Measurements from ENCODE around the gene FBXW2.

The FBXW2 gene

DNA sequence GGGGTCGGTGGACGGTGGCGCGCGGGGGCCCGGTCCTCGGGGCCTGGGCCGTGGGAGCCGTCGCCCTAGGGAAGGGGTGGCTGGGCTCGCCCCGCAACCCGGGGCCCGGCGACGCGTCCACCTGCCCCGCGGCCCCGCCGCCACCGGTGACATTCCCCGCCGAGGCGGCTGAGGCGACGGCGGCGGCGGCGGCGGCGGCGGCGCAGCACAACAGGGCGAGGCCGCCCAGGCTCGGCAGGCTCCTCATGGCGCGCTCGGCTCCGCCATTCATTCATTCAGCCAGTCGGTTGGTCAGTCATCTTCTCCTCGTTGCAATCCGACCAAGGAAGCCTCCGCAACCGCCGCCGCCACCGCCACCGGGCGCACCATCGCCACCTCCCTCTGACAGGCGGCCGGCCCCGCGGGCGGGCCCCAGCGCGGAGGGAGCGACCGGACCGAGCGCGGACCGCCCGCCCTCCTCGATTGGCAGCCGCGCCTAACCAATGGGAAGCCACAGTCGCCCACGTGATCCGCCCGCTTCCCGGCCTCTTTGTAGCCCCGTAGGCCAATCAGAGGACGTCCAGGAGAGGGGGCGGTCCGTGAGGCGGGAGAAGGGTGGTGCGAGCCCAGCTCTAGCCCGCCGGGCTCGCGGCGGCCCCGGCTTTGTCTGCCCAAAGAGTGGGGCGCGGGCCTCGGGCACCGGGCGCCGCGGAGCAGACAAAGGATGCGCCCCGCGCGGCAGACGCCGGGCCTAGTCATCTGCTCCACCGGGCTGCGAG, 78.9 kb downstream of the FBXW2 start, which contains the start of gene MEGF9:
TSS of gene MEGF9 (minus strand) at position 383 of the 758 bp plus-strand sequence. CDS start at position 271, 112 bp downstream.
- peak; percentile 94 for DNase-seq (ENCODE audit: low read depth)

DNA sequence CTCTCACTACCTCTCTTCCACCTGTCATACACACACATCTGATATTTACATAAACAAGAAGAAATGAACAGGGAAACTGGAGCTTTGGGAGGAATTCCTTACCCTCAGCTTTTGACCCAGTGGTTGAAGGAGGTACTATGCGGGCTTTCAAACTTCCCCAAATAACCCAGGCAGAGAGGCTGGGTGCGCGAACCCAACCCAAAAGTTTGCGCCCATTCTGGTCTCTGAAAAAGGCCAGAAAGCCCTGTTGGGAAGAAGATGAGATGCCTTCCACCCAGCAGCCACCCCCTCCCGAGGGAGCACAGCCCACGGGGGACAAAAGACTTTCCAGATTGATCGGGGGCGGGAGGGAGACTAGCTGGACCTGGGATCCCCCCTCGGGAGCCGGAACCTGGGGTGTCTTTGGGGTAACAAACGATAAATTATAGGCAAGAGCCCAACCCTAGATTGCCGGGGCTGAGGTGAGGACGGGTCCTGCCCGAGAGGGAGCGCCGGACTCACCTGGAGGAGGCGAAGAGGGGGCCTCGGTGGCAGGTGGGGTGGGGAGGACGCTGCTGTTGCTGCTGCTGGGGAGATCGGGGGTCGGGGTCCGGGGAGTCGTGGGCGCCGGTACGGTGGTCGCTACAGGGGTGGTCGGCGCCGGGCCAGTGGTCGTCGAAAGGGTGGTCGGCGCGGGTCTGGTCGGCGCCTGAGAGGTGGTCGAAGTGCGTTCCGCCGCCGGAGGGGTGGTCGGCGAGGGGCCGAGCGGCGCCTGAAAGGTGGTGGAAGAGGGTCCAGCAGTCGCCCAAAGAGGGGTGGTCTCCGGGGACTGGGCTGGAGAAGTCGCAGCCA, 79.7 kb downstream of the FBXW2 start:
- DNase-seq (ENCODE audit: low read depth), result no peak

DNA sequence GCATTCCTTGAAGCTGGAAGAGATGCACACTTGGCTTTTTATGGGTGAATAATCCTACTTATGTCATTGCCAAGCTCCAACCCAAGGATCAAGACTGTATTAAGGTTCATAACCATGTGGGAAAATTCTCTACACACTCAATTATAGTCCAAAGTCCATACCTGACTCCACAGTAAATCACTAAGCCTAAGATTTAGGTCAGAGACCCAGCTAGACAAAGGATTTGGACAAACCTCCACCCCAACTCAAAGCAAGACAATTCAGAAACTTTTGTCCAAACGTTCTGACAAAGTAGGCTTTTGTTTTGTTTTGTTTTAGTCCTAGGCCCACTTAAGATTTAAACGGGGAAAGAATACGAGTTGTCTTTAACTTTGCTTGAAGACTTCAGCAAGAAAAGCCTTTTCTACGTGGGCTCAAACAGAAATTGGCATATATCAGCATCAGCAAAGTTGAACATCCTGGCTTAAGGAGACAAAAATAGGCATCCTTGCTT, 80.6 kb downstream of the FBXW2 start:
- no peak for DNase-seq (ENCODE audit: low read depth)

DNA sequence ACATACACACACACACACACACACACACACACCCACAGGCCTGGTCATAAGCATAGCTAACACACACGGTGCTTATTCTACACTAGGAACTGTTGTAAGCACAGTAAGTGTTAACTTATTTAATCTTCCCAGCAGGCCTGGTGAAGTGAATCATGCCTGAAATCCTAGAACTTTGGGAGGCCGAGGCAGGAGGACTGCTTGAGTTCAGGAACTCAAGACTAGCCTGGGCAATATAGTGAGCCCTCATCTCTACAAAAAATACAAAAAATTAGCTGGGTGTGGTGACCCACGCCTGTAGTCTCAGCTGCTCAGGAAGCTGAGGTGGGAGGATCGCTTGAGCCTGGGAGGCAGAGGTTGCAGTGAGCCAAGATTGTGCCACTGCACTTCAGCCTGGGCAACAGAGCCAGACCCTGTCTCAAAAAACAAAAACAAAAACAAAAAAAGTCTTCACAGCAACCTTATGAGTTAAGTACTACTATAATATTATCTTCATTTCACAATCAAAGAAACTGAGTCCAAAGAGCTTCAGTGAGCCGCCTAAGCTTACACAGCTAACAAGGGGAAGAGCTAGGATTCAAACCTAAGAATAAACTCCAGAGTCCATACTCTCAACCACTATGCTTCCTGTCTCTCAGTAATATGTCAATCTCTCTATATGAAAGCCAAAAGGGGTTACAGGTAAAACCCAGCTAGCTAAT, 81.2 kb downstream of the FBXW2 start:
- DNase-seq (ENCODE audit: low read depth), result no peak

DNA sequence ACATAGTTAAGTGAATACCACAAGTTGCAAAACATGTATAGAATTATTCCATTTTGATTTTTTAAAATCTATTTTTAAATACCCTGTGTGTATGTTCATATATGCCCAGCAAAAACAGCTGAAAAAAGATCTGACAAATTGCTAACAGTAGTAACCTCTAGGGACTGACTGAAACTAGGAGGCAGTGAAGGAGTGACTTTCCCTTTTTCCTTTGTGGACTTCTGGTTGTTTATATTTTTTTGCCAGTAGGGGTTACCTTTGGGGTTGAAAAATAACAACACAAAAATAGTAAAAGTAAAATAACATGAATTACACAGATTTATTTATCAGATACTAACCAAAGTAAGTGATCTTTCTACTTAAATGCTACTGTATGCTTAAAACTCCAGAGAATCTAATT, 81.9 kb downstream of the FBXW2 start:
- DNase-seq (ENCODE audit: low read depth), result no peak

DNA sequence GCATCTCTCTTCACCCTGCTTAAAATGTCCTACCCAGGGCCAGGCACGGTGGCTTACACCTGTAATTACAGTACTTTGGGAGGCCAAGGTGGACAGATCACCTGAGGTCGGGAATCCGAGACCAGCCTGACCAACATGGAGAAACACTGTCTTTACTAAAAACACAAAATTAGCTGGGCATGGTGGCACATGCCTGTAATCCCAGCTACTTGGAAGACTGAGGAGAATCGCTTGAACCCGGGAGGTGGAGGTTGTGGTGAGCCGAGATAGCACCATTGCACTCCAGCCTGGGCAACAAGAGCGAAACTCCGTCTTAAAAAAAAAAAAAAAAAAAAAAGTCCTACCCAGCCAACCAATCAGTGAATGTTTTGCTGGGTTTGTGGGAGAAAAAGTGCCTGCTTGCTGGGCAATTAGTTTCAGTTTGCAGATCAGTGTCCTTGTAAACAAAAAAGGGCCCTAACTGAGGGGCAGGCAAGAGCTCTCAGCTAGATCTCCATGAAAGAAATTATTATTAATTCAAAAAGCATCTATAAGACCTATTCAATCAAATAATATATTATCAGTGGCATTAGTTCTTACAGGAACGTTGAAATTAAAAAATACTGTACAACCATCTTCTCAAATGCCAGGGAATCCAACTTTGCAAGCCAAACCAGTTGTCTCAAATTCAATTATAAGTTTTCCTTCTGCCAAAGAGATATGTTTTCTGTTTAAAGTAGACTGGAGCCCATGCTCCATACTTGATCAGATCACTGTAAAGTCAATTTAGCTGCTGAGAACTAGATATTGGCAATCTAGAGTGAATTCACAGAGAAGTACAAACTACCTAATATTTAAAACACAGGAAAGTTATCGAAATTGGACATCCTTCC, 82.9 kb downstream of the FBXW2 start:
- DNase-seq (ENCODE audit: low read depth), result no peak

DNA sequence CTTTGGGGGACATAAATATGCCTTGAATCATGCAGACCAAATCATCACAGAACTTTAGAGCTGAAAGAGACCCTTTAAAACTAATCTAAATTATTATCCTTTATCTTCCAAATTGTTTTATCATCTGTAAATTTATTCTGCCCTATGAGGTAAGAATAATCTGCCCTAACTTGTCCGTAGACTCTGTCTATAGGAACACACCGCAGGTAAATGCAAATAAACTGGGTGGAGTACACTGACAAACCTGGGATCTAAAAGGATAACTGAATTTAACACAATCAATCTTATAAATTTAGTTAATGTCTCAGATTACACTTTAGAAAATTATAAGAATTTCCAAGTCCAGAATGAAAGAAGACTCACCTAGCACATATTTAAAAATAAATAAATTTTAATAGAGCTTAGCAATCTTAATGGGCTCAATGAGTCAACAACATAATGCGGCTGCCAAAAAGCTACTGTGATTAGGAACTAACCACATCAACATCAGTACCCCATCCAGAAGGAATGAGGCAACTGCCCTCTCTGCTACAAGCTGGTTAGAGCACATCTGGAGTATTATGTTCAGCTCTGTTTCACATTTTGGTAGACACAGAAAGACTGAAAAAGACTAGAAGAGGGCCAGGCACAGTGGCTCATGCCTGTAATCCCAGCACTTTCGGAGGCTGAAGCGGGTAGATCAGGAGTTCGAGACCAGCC, 84.5 kb downstream of the FBXW2 start:
- DNase-seq (ENCODE audit: low read depth), result no peak

DNA sequence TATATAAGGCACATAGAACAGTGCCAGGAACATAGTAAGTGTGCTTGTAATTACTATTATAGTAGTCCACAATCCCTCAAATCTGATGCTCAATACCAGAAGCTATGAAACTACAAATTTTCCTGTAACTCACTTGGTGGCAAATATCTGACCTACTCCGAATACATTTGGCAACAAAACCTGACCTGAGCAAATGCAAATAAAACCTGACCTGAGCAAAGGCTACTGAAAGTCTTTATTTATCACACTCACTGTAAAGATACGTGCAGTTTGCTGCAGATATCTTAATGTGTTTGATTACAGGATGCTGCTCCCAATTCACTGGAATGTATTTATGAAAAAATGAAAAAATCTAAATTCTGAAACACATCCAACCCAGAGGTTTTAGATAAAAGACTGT, 86.0 kb downstream of the FBXW2 start:
- no peak for DNase-seq (ENCODE audit: low read depth)

Data from stimulated activated CD4-positive, alpha-beta T cell treated with anti-CD3 and anti-CD28 coated beads, Interleukin-2, amount 100 ng/mL, for 4 hours (primary cell).